ENCODE data around the gene TPRG1L.

The TPRG1L gene

DNA sequence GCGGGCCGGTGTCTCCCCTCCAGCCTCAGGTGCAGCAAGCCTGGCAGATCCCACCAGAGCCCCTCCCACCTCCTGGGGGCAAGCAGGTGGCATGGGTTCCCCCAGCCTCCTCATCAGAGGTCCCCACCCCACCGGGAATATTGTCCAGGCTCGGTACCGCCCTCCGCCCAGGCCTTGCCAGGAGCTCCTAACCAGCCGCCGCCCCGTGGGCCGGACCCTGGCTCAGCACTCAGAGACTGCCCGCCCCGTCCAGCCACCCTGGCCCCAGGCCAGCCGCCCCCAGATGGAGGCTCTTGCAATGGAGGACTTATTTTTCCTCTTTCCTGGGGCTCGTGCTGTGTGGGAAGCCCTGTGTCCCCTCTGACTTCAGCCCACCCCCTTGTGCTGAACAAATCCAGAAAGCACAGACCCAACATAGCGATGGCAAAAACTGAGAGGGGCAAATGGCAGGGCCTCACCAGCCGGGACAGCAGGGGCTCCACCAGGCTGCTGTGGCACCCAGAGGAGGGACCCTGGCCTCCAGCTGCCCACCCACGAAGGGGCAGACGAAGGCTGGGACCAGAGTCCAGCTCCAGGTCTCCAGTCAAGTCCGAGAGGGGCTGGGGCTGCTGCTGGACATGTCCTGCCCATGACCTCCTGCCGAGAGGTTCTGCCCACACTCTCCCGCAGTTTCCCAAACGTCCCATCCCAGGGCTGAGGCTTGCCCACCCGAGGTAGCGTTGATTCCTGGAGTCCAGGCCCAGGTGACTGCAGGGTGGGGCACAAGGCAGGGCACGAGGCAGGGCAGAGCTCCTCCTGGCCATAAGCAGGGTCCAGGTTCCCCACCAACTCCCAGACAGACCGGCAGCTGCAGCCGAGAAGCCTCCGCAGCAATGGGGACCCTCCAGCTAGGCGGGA is 21.0 kb upstream of the TPRG1L start:
- Histone ChIP-seq H2BK15ac (ENCODE audit: low read depth, poor library complexity, severe bottlenecking) (no peak overlapping the region), H2AK5ac (ENCODE audit: low read length, severe bottlenecking) (no peak overlapping the region), H3K18ac (ENCODE audit: low read depth in 1 of 2, low read length in 2 of 2) (no peak overlapping the region), H3K9ac (ENCODE audit: low read length) (no peak overlapping the region), H3K36me3 (ENCODE audit: control insufficient read depth in 1 of 2, insufficient read depth in 2 of 2, low read depth in 1 of 2, low read length in 2 of 2) (peaks cover 0 to 4% of the 10 kb centered on the region in 2 experiments), H3K27me3 (ENCODE audit: control insufficient read depth in 1 of 2, insufficient read depth in 1 of 2, low read length in 2 of 2) (peaks cover 64 to 66% of the 10 kb centered on the region in 2 experiments), H2BK12ac (ENCODE audit: low read length in 2 of 2) (no peak overlapping the region), H3K4ac (ENCODE audit: low read depth in 1 of 2, low read length in 2 of 2) (no peak overlapping the region), H3K4me3 (ENCODE audit: insufficient read depth in 1 of 2, low read depth in 1 of 2, low read length in 2 of 2) (no peak overlapping the region), H3K27ac (ENCODE audit: low read length, poor library complexity, severe bottlenecking) (no peak overlapping the region), H2BK5ac (ENCODE audit: low read depth, low read length, poor library complexity, severe bottlenecking) (no peak overlapping the region), H3K14ac (ENCODE audit: low read length in 2 of 2) (no peak overlapping the region), H4K91ac (ENCODE audit: low read length) (no peak overlapping the region), H4K8ac (ENCODE audit: low read length) (no peak overlapping the region), H3K4me2 (ENCODE audit: low read length, poor library complexity, severe bottlenecking) (no peak overlapping the region), H3K4me1 (ENCODE audit: control insufficient read depth, insufficient read depth, low read depth, low read length) (no peaks in the 10 kb centered on the region), H3K9me3 (ENCODE audit: control insufficient read depth, low read length) (no peaks in the 10 kb centered on the region), H2AFZ (ENCODE audit: low read depth, low read length) (no peak overlapping the region), H2BK120ac (ENCODE audit: low read depth, low read length) (no peak overlapping the region), H3K23ac (ENCODE audit: low read length in 2 of 2) (no peak overlapping the region), H3K79me1 (replicated peaks; ENCODE audit: low read length, poor library complexity, severe bottlenecking) (no peaks in the 10 kb centered on the region)
- DNase-seq, result no peak
- 85% methylated on average over 29 of the region's 29 CpGs for WGBS

DNA sequence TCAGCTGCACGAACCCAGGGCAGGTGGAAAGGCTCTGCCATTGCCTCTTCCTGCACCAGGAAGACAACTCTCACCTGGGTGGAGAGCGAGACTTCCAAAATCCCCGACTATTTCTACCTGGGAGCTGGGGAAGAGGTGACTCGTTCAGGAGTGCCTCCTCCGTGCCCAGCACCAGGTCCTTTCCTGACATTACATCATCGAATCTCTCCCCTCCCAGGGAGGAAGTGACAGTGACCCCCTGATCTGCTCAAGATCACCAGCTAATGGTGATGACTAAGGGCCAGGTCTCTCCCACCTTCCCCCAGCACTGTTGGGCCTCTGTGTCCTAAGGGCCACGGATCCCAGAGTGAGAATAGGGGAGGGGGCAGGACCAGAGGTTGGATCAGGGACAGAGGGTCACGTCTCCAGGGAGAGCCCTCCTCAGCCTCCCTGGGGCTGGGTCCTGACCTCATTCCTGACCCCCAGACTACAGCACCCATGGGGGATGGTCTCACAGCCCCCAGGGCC is 20.3 kb upstream of the TPRG1L start:
- Histone ChIP-seq H3K14ac (ENCODE audit: low read length in 2 of 2) (no peak overlapping the region), H4K91ac (ENCODE audit: low read length) (no peak overlapping the region), H3K9ac (ENCODE audit: low read length) (no peak overlapping the region), H2AK5ac (ENCODE audit: low read length, severe bottlenecking) (no peak overlapping the region), H2BK15ac (ENCODE audit: low read depth, poor library complexity, severe bottlenecking) (no peak overlapping the region), H2BK5ac (ENCODE audit: low read depth, low read length, poor library complexity, severe bottlenecking) (no peak overlapping the region), H3K79me1 (replicated peaks; ENCODE audit: low read length, poor library complexity, severe bottlenecking) (no peaks in the 10 kb centered on the region), H2BK120ac (ENCODE audit: low read depth, low read length) (no peak overlapping the region), H3K9me3 (ENCODE audit: control insufficient read depth, low read length) (no peaks in the 10 kb centered on the region), H3K27ac (ENCODE audit: low read length, poor library complexity, severe bottlenecking) (no peak overlapping the region), H3K4me2 (ENCODE audit: low read length, poor library complexity, severe bottlenecking) (no peak overlapping the region), H4K8ac (ENCODE audit: low read length) (no peak overlapping the region), H3K4ac (ENCODE audit: low read depth in 1 of 2, low read length in 2 of 2) (no peak overlapping the region), H2AFZ (ENCODE audit: low read depth, low read length) (no peak overlapping the region), H2BK12ac (ENCODE audit: low read length in 2 of 2) (no peak overlapping the region), H3K4me1 (ENCODE audit: control insufficient read depth, insufficient read depth, low read depth, low read length) (no peaks in the 10 kb centered on the region), H3K4me3 (ENCODE audit: insufficient read depth in 1 of 2, low read depth in 1 of 2, low read length in 2 of 2) (no peak overlapping the region), H3K18ac (ENCODE audit: low read depth in 1 of 2, low read length in 2 of 2) (no peak overlapping the region), H3K23ac (ENCODE audit: low read length in 2 of 2) (no peak overlapping the region), H3K27me3 (ENCODE audit: control insufficient read depth in 1 of 2, insufficient read depth in 1 of 2, low read length in 2 of 2) (peaks cover 64 to 66% of the 10 kb centered on the region in 2 experiments), H3K36me3 (ENCODE audit: control insufficient read depth in 1 of 2, insufficient read depth in 2 of 2, low read depth in 1 of 2, low read length in 2 of 2) (peaks cover 0 to 4% of the 10 kb centered on the region in 2 experiments)
- WGBS, result 73% methylated on average over 7 of the region's 8 CpGs
- DNase-seq, result no peak

DNA sequence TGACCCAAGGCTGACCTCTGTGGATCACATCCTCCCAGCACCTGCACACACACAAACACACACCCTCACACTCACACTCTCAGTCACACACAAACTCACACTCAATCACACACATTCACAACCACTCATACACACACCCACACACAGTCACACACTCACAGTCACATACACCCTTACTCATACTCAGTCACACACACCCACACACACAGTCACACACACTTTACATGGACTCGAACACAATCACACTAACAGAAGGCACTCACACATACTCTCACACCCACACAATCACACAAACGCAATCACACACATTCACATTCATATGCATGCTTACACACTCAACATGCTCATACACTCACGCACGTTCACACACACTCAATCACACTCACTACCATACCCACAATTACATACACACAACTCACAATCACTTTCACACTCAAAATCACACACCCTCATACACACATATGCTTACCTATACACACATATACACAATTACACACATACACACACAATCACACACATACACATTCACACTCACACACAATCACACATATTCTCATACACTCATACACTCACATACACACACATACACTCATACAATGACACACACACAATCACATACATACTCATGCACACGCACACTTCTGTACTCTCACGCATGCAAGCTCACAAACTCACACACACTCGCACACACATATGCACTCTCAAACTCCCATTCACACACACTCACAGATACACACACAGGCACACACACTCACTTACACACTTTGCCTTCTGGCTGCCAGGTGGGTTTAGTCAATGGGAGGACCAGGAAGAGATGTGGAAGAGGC is 19.6 kb upstream of the TPRG1L start:
- H3K9me3 ChIP-seq (ENCODE audit: control insufficient read depth, low read length), result no peaks in the 10 kb centered on the region
- no peak overlapping the region for H2BK120ac ChIP-seq (ENCODE audit: low read depth, low read length)
- peaks cover 0 to 4% of the 10 kb centered on the region in 2 experiments for H3K36me3 ChIP-seq (ENCODE audit: control insufficient read depth in 1 of 2, insufficient read depth in 2 of 2, low read depth in 1 of 2, low read length in 2 of 2)
- 86% methylated on average over 7 of the region's 7 CpGs for WGBS
- no peak overlapping the region for H3K9ac ChIP-seq (ENCODE audit: low read length)
- no peak overlapping the region for H3K27ac ChIP-seq (ENCODE audit: low read length, poor library complexity, severe bottlenecking)
- peak overlapping the region in 1 of 2 experiments; percentile 8 for H3K14ac ChIP-seq (ENCODE audit: low read length in 2 of 2)
- no peak overlapping the region for H2AK5ac ChIP-seq (ENCODE audit: low read length, severe bottlenecking)
- H3K23ac ChIP-seq (ENCODE audit: low read length in 2 of 2), result no peak overlapping the region
- no peak overlapping the region for H2BK15ac ChIP-seq (ENCODE audit: low read depth, poor library complexity, severe bottlenecking)
- no peak for DNase-seq
- peaks cover 2% of the 10 kb centered on the region for H3K4me1 ChIP-seq (ENCODE audit: control insufficient read depth, insufficient read depth, low read depth, low read length)
- no peak overlapping the region for H2AFZ ChIP-seq (ENCODE audit: low read depth, low read length)
- no peak overlapping the region for H3K4me2 ChIP-seq (ENCODE audit: low read length, poor library complexity, severe bottlenecking)
- no peak overlapping the region for H3K4ac ChIP-seq (ENCODE audit: low read depth in 1 of 2, low read length in 2 of 2)
- no peak overlapping the region for H4K8ac ChIP-seq (ENCODE audit: low read length)
- H3K27me3 ChIP-seq (ENCODE audit: control insufficient read depth in 1 of 2, insufficient read depth in 1 of 2, low read length in 2 of 2), result peaks cover 66% of the 10 kb centered on the region in 2 experiments
- H3K4me3 ChIP-seq (ENCODE audit: insufficient read depth in 1 of 2, low read depth in 1 of 2, low read length in 2 of 2), result no peak overlapping the region
- no peak overlapping the region for H2BK12ac ChIP-seq (ENCODE audit: low read length in 2 of 2)
- H3K79me1 ChIP-seq (replicated peaks; ENCODE audit: low read length, poor library complexity, severe bottlenecking), result no peaks in the 10 kb centered on the region
- no peak overlapping the region for H4K91ac ChIP-seq (ENCODE audit: low read length)
- H3K18ac ChIP-seq (ENCODE audit: low read depth in 1 of 2, low read length in 2 of 2), result no peak overlapping the region
- no peak overlapping the region for H2BK5ac ChIP-seq (ENCODE audit: low read depth, low read length, poor library complexity, severe bottlenecking)

Data from mesenchymal stem cell (in vitro differentiated cells and primary cell).